Measurements from ENCODE around the gene ARHGEF40. TPM values are rescaled to one million over a fixed set of nuclear protein-coding genes. Genes with fewer than 3 reads are reported as not detected.

Gene ARHGEF40
- total RNA-seq, 1 experiment from 2014 or later = 71.4 TPM

DNA sequence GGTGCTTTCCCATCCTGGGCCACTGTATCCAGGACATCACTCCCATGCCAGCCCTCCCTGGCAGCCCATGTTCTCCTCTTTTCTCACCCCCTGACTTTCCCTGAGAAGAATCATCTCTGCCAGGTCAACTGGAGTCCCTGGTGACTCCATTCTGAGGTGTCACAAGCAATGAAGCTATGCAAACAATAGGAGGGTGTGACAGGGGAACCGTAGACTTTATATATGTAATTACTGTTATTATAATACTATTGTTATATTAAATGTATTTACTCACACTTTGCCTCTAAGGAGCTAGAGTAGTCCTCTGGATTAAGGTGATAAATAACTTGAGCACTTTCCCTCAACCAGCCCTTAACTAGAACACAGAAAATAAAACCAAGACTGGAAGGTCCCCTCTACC is 19.2 kb downstream of the ARHGEF40 start:
- H2BK15ac ChIP-seq (ENCODE audit: low read depth, low read length) = no peak overlapping the region
- no peaks in the 10 kb centered on the region for H3K9me3 ChIP-seq (ENCODE audit: control insufficient read depth, low read depth, low read length)
- no peak overlapping the region for H2BK20ac ChIP-seq (ENCODE audit: low read depth, low read length, poor library complexity, severe bottlenecking)
- H3K23ac ChIP-seq (ENCODE audit: insufficient read length, low read depth, low read length) = no peak overlapping the region
- peaks cover 40 to 43% of the 10 kb centered on the region in 2 experiments for H3K4me1 Mint-ChIP-seq
- peaks cover 6% of the 10 kb centered on the region for H3K4me1 ChIP-seq (ENCODE audit: insufficient read depth, low read length)
- H2AK5ac ChIP-seq (ENCODE audit: insufficient read length, low read length) = no peak overlapping the region
- H4K91ac ChIP-seq (ENCODE audit: insufficient read length, low read depth, low read length) = no peak overlapping the region
- TF ChIP-seq, protein P1, sequence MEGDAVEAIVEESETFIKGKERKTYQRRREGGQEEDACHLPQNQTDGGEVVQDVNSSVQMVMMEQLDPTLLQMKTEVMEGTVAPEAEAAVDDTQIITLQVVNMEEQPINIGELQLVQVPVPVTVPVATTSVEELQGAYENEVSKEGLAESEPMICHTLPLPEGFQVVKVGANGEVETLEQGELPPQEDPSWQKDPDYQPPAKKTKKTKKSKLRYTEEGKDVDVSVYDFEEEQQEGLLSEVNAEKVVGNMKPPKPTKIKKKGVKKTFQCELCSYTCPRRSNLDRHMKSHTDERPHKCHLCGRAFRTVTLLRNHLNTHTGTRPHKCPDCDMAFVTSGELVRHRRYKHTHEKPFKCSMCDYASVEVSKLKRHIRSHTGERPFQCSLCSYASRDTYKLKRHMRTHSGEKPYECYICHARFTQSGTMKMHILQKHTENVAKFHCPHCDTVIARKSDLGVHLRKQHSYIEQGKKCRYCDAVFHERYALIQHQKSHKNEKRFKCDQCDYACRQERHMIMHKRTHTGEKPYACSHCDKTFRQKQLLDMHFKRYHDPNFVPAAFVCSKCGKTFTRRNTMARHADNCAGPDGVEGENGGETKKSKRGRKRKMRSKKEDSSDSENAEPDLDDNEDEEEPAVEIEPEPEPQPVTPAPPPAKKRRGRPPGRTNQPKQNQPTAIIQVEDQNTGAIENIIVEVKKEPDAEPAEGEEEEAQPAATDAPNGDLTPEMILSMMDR (conservative IDR thresholded peaks at IDR 0.05) = no peak
- H3K27me3 ChIP-seq (ENCODE audit: insufficient read depth, low read length) = no peaks in the 10 kb centered on the region
- no peak overlapping the region for H3K4me3 Mint-ChIP-seq
- no peak overlapping the region for H3K56ac ChIP-seq (ENCODE audit: insufficient read length, low read depth, low read length)
- H3K14ac ChIP-seq (ENCODE audit: insufficient read depth, low read length) = no peak overlapping the region
- no peak overlapping the region for H2BK12ac ChIP-seq (ENCODE audit: insufficient read length, low read depth, low read length)
- no peak overlapping the region for H2AFZ ChIP-seq (ENCODE audit: low read length)
- H3K9me3 Mint-ChIP-seq = no peaks in the 10 kb centered on the region; a peak in 3 of 5 replicates
- no peak overlapping the region for H3K18ac ChIP-seq (ENCODE audit: insufficient read length, low read depth, low read length)
- no peak overlapping the region for H2BK5ac ChIP-seq (ENCODE audit: insufficient read length, low read length)
- H4K5ac ChIP-seq (ENCODE audit: insufficient read length, low read depth, low read length) = no peak overlapping the region
- H3K36me3 Mint-ChIP-seq (ENCODE audit: insufficient read depth in 1 of 3, low read depth in 3 of 3) = peaks cover 62 to 83% (median 78%) of the 10 kb centered on the region in 3 experiments
- no peaks in the 10 kb centered on the region for H3K79me2 ChIP-seq (ENCODE audit: insufficient read depth, low read length)
- no peak overlapping the region for H4K8ac ChIP-seq (replicated peaks; ENCODE audit: insufficient read length, low read depth, low read length)
- no peak overlapping the region for H3K9ac ChIP-seq (ENCODE audit: extremely low read depth, insufficient read length, low read length)
- peaks cover 2% of the 10 kb centered on the region for H3K27me3 Mint-ChIP-seq (ENCODE audit: low read depth)
- H4K20me1 ChIP-seq (ENCODE audit: control insufficient read depth, insufficient read depth, insufficient read length) = no peaks in the 10 kb centered on the region
- no peak overlapping the region for H3K4ac ChIP-seq (ENCODE audit: low read depth, low read length)
- H3T11ph ChIP-seq (ENCODE audit: low read length) = no peak overlapping the region
- no peak overlapping the region for H3K27ac ChIP-seq (ENCODE audit: insufficient read length, low read depth, low read length)
- WGBS (ENCODE audit: extremely low coverage, insufficient read length, low lambda C conversion rate) = no CpG with 5 or more reads among the region's 1 CpG
- no peak for DNase-seq
- H2BK120ac ChIP-seq (ENCODE audit: low read depth, low read length, poor library complexity, severe bottlenecking) = no peak overlapping the region
- no peak overlapping the region for H3K4me2 ChIP-seq (ENCODE audit: insufficient read depth, insufficient read length, low read length)
- peak overlapping the region in 2 of 3 experiments; percentile 44 to 57; a peak in 2 of 7 replicates for H3K27ac Mint-ChIP-seq
- H3K23me2 ChIP-seq (ENCODE audit: insufficient read length, low read depth, low read length, poor library complexity, severe bottlenecking) = peaks cover 5% of the 10 kb centered on the region
- H3K79me1 ChIP-seq (ENCODE audit: insufficient read depth, low read depth, low read length, poor library complexity, severe bottlenecking) = no peaks in the 10 kb centered on the region
